Mucosa of stomach (tissue), 1 donor: ENCODE measurements around the gene ETS2.

Experiments used
- H3K27me3 ChIP-seq: one replicate; pipeline ENCODE4 v1.7.0; 2013; ENCODE audit warnings: mild to moderate bottlenecking, low read length; ENCODE audit not compliant: control insufficient read depth, insufficient read depth
- H3K36me3 ChIP-seq: one replicate; pipeline ENCODE4 v1.7.0; 2013; ENCODE audit warnings: low read length; ENCODE audit not compliant: control insufficient read depth, insufficient read depth
- H3K4me1 ChIP-seq: one replicate; pipeline ENCODE4 v1.7.0; 2013; ENCODE audit warnings: mild to moderate bottlenecking, low read length; ENCODE audit not compliant: control insufficient read depth, insufficient read depth
- H3K4me3 ChIP-seq: one replicate; pipeline ENCODE4 v1.7.0; 2013; ENCODE audit warnings: low read length
- H3K9ac ChIP-seq: one replicate; pipeline ENCODE4 v1.7.0; 2013; ENCODE audit warnings: mild to moderate bottlenecking, low read length, moderate library complexity
- H3K9me3 ChIP-seq: one replicate; pipeline ENCODE4 v1.7.0; 2013; ENCODE audit warnings: mild to moderate bottlenecking, low read length, moderate library complexity; ENCODE audit not compliant: control insufficient read depth
- donor health status: Pancreatic carcinoma.

ETS2 gene

DNA sequence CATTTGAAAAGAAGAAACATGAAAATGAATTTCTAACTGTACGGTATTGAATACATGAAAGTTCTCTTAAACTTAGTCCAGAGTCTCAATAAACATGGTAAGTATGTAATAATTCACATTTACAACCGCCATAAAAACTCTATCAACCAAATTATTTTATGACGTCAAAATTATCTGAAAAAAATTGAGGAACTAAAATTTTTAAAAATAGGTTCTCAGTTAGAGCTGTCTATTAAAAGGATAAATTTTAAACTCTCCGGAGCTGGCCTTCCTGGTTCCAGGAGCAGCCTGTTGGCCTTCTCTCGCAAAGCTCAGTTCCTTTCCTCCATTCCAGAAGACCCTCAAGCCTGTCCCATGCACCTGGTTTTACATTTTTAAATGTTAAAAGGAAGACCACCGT, 18.7 kb upstream of the ETS2 start:
- Histone ChIP-seq H3K27me3 (no peaks in the 10 kb centered on the region), H3K4me1 (peaks cover 38% of the 10 kb centered on the region), H3K9me3 (no peaks in the 10 kb centered on the region), H3K36me3 (no peaks in the 10 kb centered on the region), H3K9ac (no peak overlapping the region), H3K4me3 (no peak overlapping the region)

- Histone ChIP-seq H3K4me1 (peaks cover 40% of the 10 kb centered on the region), H3K36me3 (no peaks in the 10 kb centered on the region), H3K9me3 (no peaks in the 10 kb centered on the region), H3K9ac (peak overlapping the region; percentile 18), H3K4me3 (peak overlapping the region; percentile 23), H3K27me3 (no peaks in the 10 kb centered on the region)
Measured at GRCh38 chr21:38787461-38788274, 18.1 kb upstream of the ETS2 start.

GRCh38 chr21:38788275-38788905, 17.3 kb upstream of the ETS2 start:
- no peaks in the 10 kb centered on the region for H3K9me3 ChIP-seq
- peak overlapping the region; percentile 18 for H3K9ac ChIP-seq
- no peaks in the 10 kb centered on the region for H3K36me3 ChIP-seq
- H3K4me1 ChIP-seq = peaks cover 46% of the 10 kb centered on the region
- H3K27me3 ChIP-seq = no peaks in the 10 kb centered on the region
- H3K4me3 ChIP-seq = peak overlapping the region; percentile 23

GRCh38 chr21:38789275-38789674, 16.5 kb upstream of the ETS2 start:
- Histone ChIP-seq H3K4me3 (no peak overlapping the region), H3K4me1 (peaks cover 53% of the 10 kb centered on the region), H3K9ac (no peak overlapping the region), H3K9me3 (no peaks in the 10 kb centered on the region), H3K27me3 (no peaks in the 10 kb centered on the region), H3K36me3 (no peaks in the 10 kb centered on the region)

DNA sequence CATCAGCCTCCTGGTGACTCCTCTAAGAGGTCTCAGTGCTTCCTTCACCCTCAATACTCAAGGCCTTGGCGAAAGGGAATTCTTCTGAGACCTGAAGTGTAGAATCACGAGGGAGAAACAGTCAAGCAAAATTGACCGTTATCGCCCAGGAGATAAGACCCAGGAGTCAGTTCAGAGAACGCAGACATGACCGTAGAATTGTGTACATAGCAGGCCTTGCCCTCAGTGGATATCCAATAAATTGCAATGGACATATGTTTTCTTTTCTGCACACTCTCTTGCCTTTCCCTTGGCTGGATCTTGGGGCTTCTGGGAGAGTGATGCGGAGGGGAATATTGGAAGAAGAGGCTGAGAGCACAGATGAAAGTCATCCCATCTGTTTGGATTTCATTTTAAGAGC, 15.7 kb upstream of the ETS2 start:
- Histone ChIP-seq H3K9ac (no peak overlapping the region), H3K27me3 (no peaks in the 10 kb centered on the region), H3K4me1 (peaks cover 55% of the 10 kb centered on the region), H3K36me3 (no peaks in the 10 kb centered on the region), H3K9me3 (no peaks in the 10 kb centered on the region), H3K4me3 (no peak overlapping the region)

DNA sequence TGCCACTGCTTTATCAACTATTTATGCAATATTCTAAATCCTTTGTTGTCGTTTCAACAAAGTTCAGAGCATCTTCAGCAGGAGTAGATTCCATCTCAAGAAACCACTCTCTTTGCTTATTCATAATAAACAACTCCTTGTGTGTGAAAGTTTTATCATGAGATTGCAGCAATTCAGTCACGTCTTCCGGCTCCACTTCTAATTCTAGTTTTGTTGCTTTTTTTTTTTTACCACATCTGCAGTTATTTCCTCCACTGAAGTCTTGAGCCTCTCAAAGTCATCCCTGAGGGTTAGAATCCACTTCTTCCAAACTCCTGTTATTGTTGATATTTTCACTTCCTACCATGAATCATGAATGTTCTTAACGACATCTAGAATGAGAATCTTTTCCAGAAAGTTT, 14.8 kb upstream of the ETS2 start:
- no peak overlapping the region for H3K4me3 ChIP-seq
- H3K27me3 ChIP-seq = no peaks in the 10 kb centered on the region
- peaks cover 57% of the 10 kb centered on the region for H3K4me1 ChIP-seq
- H3K9me3 ChIP-seq = no peaks in the 10 kb centered on the region
- H3K9ac ChIP-seq = no peak overlapping the region
- no peaks in the 10 kb centered on the region for H3K36me3 ChIP-seq

GRCh38 chr21:38792676-38793459, 12.9 kb upstream of the ETS2 start:
- Histone ChIP-seq H3K4me3 (no peak overlapping the region), H3K4me1 (peaks cover 65% of the 10 kb centered on the region), H3K27me3 (no peaks in the 10 kb centered on the region), H3K9me3 (no peaks in the 10 kb centered on the region), H3K36me3 (no peaks in the 10 kb centered on the region), H3K9ac (no peak overlapping the region)

DNA sequence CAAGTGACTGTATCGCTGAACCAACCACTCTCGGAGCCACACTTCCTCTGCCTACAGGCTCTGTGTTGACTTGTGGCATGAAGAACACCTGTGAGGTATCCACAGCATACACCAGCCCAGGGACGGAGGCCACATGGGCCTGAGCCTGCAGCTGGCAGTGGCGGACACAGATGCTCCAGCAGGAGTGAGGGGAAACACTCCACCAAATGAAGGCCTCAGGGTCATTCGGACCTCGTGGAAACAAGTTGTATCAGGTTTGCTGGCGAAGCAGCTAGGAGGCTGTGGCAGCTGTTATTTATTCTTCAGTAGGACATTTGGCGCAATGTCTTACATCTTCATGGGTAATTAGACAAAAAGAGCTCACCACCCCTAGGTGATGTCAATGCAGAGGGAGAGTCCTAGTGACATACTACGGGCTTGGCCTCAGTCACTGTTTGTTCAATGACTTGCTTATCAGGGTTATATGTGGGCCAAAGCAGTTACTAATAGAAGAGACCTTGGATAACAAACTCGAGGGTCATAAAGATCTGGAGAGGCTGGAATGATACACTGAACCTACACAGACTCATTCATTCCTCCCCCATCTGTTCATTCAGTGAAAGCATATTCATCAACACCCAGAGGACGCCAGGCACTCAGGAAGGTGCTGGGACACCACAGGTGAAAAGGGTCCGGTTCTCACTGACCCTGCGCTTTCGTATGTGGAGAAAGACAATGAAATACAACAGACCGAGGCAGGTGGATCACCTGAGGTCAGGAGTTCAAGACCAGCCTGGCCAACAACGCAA, 11.6 kb upstream of the ETS2 start:
- no peak overlapping the region for H3K9ac ChIP-seq
- H3K4me1 ChIP-seq = peaks cover 70% of the 10 kb centered on the region
- no peaks in the 10 kb centered on the region for H3K9me3 ChIP-seq
- no peaks in the 10 kb centered on the region for H3K27me3 ChIP-seq
- H3K36me3 ChIP-seq = no peaks in the 10 kb centered on the region
- H3K4me3 ChIP-seq = no peak overlapping the region

DNA sequence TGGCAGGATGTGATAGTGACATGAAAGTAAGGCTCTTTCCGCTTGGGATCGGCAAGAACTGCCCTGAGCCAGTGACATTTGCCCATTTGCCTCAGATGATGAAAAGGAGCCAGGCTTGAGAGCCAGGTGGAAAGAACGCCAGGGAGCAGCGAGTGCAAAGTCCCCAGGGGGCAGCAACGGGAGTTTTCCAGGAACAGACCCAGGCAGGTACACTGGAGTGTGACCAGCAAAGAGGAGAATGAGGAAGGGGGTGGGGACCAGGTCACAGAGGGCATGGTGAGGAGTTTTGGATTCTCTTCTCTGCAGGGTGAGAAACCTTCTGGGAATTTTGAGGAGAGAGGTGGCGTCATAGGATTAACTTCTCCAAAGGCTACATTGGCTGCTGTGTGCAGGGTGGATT, 10.8 kb upstream of the ETS2 start:
- peaks cover 65% of the 10 kb centered on the region for H3K4me1 ChIP-seq
- no peak overlapping the region for H3K4me3 ChIP-seq
- H3K9me3 ChIP-seq = no peaks in the 10 kb centered on the region
- H3K27me3 ChIP-seq = no peaks in the 10 kb centered on the region
- H3K9ac ChIP-seq = no peak overlapping the region
- no peaks in the 10 kb centered on the region for H3K36me3 ChIP-seq

GRCh38 chr21:38795475-38795874, 10.3 kb upstream of the ETS2 start:
- Histone ChIP-seq H3K36me3 (no peaks in the 10 kb centered on the region), H3K4me1 (peaks cover 60% of the 10 kb centered on the region), H3K4me3 (no peak overlapping the region), H3K9ac (no peak overlapping the region), H3K27me3 (no peaks in the 10 kb centered on the region), H3K9me3 (no peaks in the 10 kb centered on the region)

DNA sequence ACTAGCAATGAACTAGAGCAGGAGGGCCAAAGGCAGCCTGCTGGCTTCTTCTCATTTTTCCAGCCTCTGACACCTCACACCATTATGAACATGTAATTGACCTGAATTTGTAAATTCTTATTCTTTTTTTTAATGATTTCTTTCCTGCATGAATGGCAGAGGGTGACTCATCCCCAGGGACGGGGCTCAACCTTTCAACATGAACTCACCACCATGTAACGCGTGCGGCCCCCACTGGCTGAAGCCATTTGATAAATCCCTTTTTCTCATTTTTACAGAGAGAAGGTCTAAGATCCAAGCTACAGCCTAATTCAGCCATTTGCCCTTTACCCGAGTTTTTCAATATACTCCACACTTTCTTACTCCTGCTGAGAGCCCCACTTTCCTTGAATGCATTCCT, 9.3 kb upstream of the ETS2 start:
- Histone ChIP-seq H3K27me3 (no peaks in the 10 kb centered on the region), H3K9me3 (no peaks in the 10 kb centered on the region), H3K36me3 (no peaks in the 10 kb centered on the region), H3K4me1 (peaks cover 59% of the 10 kb centered on the region), H3K9ac (no peak overlapping the region), H3K4me3 (no peak overlapping the region)
